B cell (primary cell): Measurements from ENCODE around the gene IGFL2.

Experiments
- CTCF ChIP-seq: fragments of 200-600 bp; IDR thresholded peaks from one replicate; pipeline ENCODE4 v1.8.0; 2022; ENCODE audit warnings: antibody characterized with exemption, mild to moderate bottlenecking
- EZH2 ChIP-seq: IDR thresholded peaks from 2 replicates; pipeline ENCODE4 v1.6.1; 2012; ENCODE audit warnings: borderline replicate concordance, low read depth, mild to moderate bottlenecking, moderate library complexity, low read length; ENCODE audit not compliant: insufficient read depth, poor library complexity, severe bottlenecking

- TF ChIP-seq CTCF (no peak), EZH2 (no peak)
These were observed 6.6 kb upstream of the IGFL2 start for GRCh38 chr19:46141421-46141820.
